Measurements from ENCODE around the gene CHRNA4.

Gene CHRNA4

GRCh38 chr20:63318391-63319163, 42.6 kb downstream of the CHRNA4 start:
- DNase-seq = no peak

GRCh38 chr20:63317601-63318291, 43.4 kb downstream of the CHRNA4 start:
- no peak for DNase-seq

GRCh38 chr20:63317061-63317460, 44.1 kb downstream of the CHRNA4 start:
- no peak for DNase-seq

- DNase-seq = no peak
Measured at GRCh38 chr20:63316502-63316921, 44.6 kb downstream of the CHRNA4 start.

GRCh38 chr20:63315731-63316491, 45.2 kb downstream of the CHRNA4 start:
- no peak for DNase-seq

GRCh38 chr20:63315240-63315689, 45.9 kb downstream of the CHRNA4 start:
- no peak for DNase-seq

- DNase-seq = no peak
Measured at GRCh38 chr20:63314566-63315239, 46.4 kb downstream of the CHRNA4 start.

- DNase-seq = no peak
Measured at GRCh38 chr20:63314015-63314471, 47.1 kb downstream of the CHRNA4 start.

GRCh38 chr20:63313349-63314014, 47.7 kb downstream of the CHRNA4 start:
- DNase-seq = no peak

- no peak for DNase-seq
Measured at GRCh38 chr20:63312690-63313348, 48.3 kb downstream of the CHRNA4 start.

- no peak for DNase-seq
Measured at GRCh38 chr20:63312273-63312672, 48.9 kb downstream of the CHRNA4 start.

- DNase-seq = no peak
Measured at GRCh38 chr20:63311833-63312243, 49.3 kb downstream of the CHRNA4 start.

- DNase-seq = no peak
Measured at GRCh38 chr20:63311186-63311832, 49.8 kb downstream of the CHRNA4 start.

- no peak for DNase-seq
Measured at GRCh38 chr20:63310265-63310991, 50.7 kb downstream of the CHRNA4 start.

- DNase-seq = no peak
Measured at GRCh38 chr20:63309261-63310071, 51.7 kb downstream of the CHRNA4 start.

- DNase-seq = no peak
Measured at GRCh38 chr20:63308218-63308911, 52.8 kb downstream of the CHRNA4 start.

GRCh38 chr20:63307538-63308217, 53.5 kb downstream of the CHRNA4 start:
- no peak for DNase-seq
